Endothelial cell of umbilical vein (primary cell): ENCODE data around the gene GAPDHS. TPM values are rescaled to one million over a fixed set of nuclear protein-coding genes. Genes with fewer than 3 reads are reported as not detected.

Experiments used
- BruUV-seq: library from RNA; stranded (reverse); fragments of 400-500 nt; replicated peaks from 2 replicates; lab custom pipeline; 2021; lab: Mats Ljungman, UMichigan
- CTCF ChIA-PET: fragments of 300-600, 350-600 bp; sonication (Branson Sonifier 250); formaldehyde crosslinking; loops from one replicate; lab custom pipeline; 2021; ENCODE audit warnings: antibody characterized with exemption, inconsistent platforms; lab: Charles Lee
- POLR2A ChIA-PET: fragments of 300-600, 350-600 bp; sonication (Branson Sonifier 250); formaldehyde crosslinking; loops from one replicate; lab custom pipeline; 2021; ENCODE audit warnings: antibody characterized with exemption, inconsistent platforms; lab: Charles Lee
- DNase-seq: peaks from one replicate; pipeline ENCODE4 v3.0.0-alpha.2; 2011; ENCODE audit warnings: low read depth, low spot score
- FAIRE-seq: peaks from 2 replicates; lab custom pipeline; 2011; peaks lifted over from hg19 to GRCh38; lab: Jason Lieb, UNC
- H2AFZ ChIP-seq: 2 replicates; pipeline ENCODE4 v1.6.0; 2012; ENCODE audit warnings: low read depth, low read length, control low read depth, inconsistent platforms
- H3K27ac ChIP-seq: 2 replicates; pipeline ENCODE4 v1.5.1; 2011; ENCODE audit warnings: low read depth, mild to moderate bottlenecking, control low read depth, low read length, moderate library complexity; ENCODE audit not compliant: insufficient read depth
- H3K27me3 ChIP-seq, 2 experiments: 2 replicates each; pipeline versions ENCODE4 v1.6.0 to v1.6.1; 2011; ENCODE audit warnings: low read length in 2 of 2, mixed read lengths in 1 of 2; ENCODE audit not compliant: control insufficient read depth in 2 of 2, insufficient read depth in 2 of 2
- H3K36me3 ChIP-seq, 2 experiments: 2 replicates in 1 of 2; 3 replicates in 1 of 2; pipeline ENCODE4 v1.5.1; 2011; ENCODE audit warnings: low read length in 2 of 2, mild to moderate bottlenecking in 1 of 2, moderate library complexity in 1 of 2; ENCODE audit not compliant: control insufficient read depth in 2 of 2, insufficient read depth in 2 of 2; ENCODE audit errors: extremely low read depth in 1 of 2
- H3K4me1 ChIP-seq: 3 replicates; pipeline ENCODE4 v1.5.1; 2011; ENCODE audit warnings: mild to moderate bottlenecking, low read length; ENCODE audit not compliant: control insufficient read depth, insufficient read depth; ENCODE audit errors: extremely low read depth
- H3K4me2 ChIP-seq: 2 replicates; pipeline ENCODE4 v1.6.1; 2011; ENCODE audit warnings: low read length, control low read depth, mixed read lengths; ENCODE audit not compliant: insufficient read depth
- H3K4me3 ChIP-seq, 3 experiments: fragments of 200-600 bp in 1 of 3; sonication (generic), shearing (Covaris generic) in 1 of 3; replicated peaks in 1 of 3; 2 replicates each; pipeline ENCODE4 v1.5.1; 2011 to 2016; ENCODE audit warnings: control low read depth in 3 of 3, low read length in 3 of 3, mild to moderate bottlenecking in 2 of 3, inconsistent platforms in 1 of 3, low read depth in 1 of 3, moderate library complexity in 1 of 3; ENCODE audit not compliant: insufficient read depth in 1 of 3
- H3K79me2 ChIP-seq: 2 replicates; pipeline ENCODE4 v1.6.0; 2012; ENCODE audit warnings: low read length, inconsistent platforms; ENCODE audit not compliant: control insufficient read depth, insufficient read depth
- H3K9ac ChIP-seq: replicated peaks from 2 replicates; pipeline ENCODE3; 2011; ENCODE audit warnings: low read length, control low read depth; ENCODE audit not compliant: insufficient read depth; ENCODE audit errors: extremely low read depth
- H3K9me1 ChIP-seq: replicated peaks from 3 replicates; pipeline ENCODE4 v1.6.0; 2011; ENCODE audit warnings: mild to moderate bottlenecking, low read length; ENCODE audit not compliant: control insufficient read depth, insufficient read depth; ENCODE audit errors: extremely low read depth
- H3K9me3 ChIP-seq: replicated peaks from 2 replicates; pipeline ENCODE4 v1.5.1; 2012; ENCODE audit warnings: low read length, inconsistent platforms; ENCODE audit not compliant: control insufficient read depth, insufficient read depth
- H4K20me1 ChIP-seq: replicated peaks from 2 replicates; pipeline ENCODE3; 2011; ENCODE audit warnings: mild to moderate bottlenecking, low read length; ENCODE audit not compliant: control insufficient read depth, insufficient read depth; ENCODE audit errors: extremely low read depth
- CTCF ChIP-seq, 2 donors: IDR thresholded peaks; 1 replicate in 1 of 2; 2 replicates in 1 of 2; pipeline ENCODE4 v1.5.1; 2011; ENCODE audit warnings: low read length in 2 of 2, mild to moderate bottlenecking in 2 of 2, moderate library complexity in 2 of 2, control low read depth in 1 of 2, inconsistent platforms in 1 of 2, low read depth in 1 of 2; ENCODE audit not compliant: insufficient read depth in 1 of 2; ENCODE audit errors: extremely low read depth in 1 of 2
- EZH2 ChIP-seq: IDR thresholded peaks from 2 replicates; pipeline ENCODE4 v1.6.1; 2012; ENCODE audit warnings: borderline replicate concordance, low read depth, mild to moderate bottlenecking, moderate library complexity, low read length, inconsistent platforms; ENCODE audit not compliant: severe bottlenecking
- FOS ChIP-seq: IDR thresholded peaks from 2 replicates; pipeline ENCODE4 v1.6.1; 2011; ENCODE audit warnings: mild to moderate bottlenecking, low read length, moderate library complexity, borderline replicate concordance; ENCODE audit not compliant: insufficient read depth
- GATA2 ChIP-seq: IDR thresholded peaks from 2 replicates; pipeline ENCODE4 v1.7.0; 2011; ENCODE audit warnings: low read depth, mild to moderate bottlenecking, moderate library complexity, mixed read lengths, low read length; ENCODE audit not compliant: insufficient read length, insufficient read depth
- JUN ChIP-seq: IDR thresholded peaks from 2 replicates; pipeline ENCODE4 v1.6.1; 2011; ENCODE audit warnings: borderline replicate concordance, low read depth; ENCODE audit not compliant: insufficient read length, insufficient read depth
- MAX ChIP-seq: IDR thresholded peaks from 2 replicates; pipeline ENCODE4 v1.6.1; 2011; ENCODE audit not compliant: insufficient read depth, insufficient read length
- MYC ChIP-seq: IDR thresholded peaks from one replicate; pipeline ENCODE4 v1.6.1; 2011; ENCODE audit warnings: mild to moderate bottlenecking, low read depth, low read length
- POLR2A ChIP-seq: IDR thresholded peaks from 2 replicates; pipeline ENCODE4 v1.6.1; 2012; ENCODE audit warnings: low read depth, mild to moderate bottlenecking, control low read depth, low read length
- dilution Hi-C: fragments of 300-500 bp; cut with MboI; formaldehyde crosslinking; loops from one replicate; pipeline ENCODE4 v1.15.0; 2019; ENCODE audit warnings: low sequenced_read_pairs; ENCODE audit not compliant: extremely low pct_ligation_motif_present
- intact Hi-C: fragments of 100-400 bp; cut with micrococcal nuclease; formaldehyde crosslinking; loops from one replicate; pipeline ENCODE4 v1.10.0; 2022
- polyA plus RNA-seq, 4 experiments: library from polyadenylated mRNA; depleted of rRNA in 3 of 4; stranded (reverse) in 3 of 4; unstranded in 1 of 4; fragments of >200 nt; gene quantifications; 2 replicates each; pipeline versions ENCODE4 v1.2.1 to v1.2.3, GENCODE V29; 2011 to 2012; ENCODE audit warnings: missing spikeins in 1 of 4
- total RNA-seq: library from RNA; stranded (reverse); gene quantifications from 2 replicates; pipeline ENCODE4 v1.2.3, GENCODE V29; 2021

Gene GAPDHS
- total and polyA plus RNA-seq, 2 donors (not counting 3 experiments of a cell fraction or from before 2014, with no cell fraction given), result not detected

- intact Hi-C loops, result no loop called here
Observed at GRCh38 chr19:35529241-35530218, 3.7 kb upstream of the GAPDHS start.

More at GRCh38 chr19:35529241-35530218, 3.7 kb upstream of the GAPDHS start:
- Histone ChIP-seq H3K9me3 (no peaks in the 10 kb centered on the region), H4K20me1 (no peaks in the 10 kb centered on the region), H3K4me1 (no peaks in the 10 kb centered on the region), H3K27me3 (peaks cover 12 to 15% of the 10 kb centered on the region in 2 experiments), H3K4me3 (no peak overlapping the region), H3K79me2 (no peaks in the 10 kb centered on the region), H3K9ac (no peak overlapping the region), H2AFZ (no peak overlapping the region), H3K27ac (no peak overlapping the region), H3K36me3 (no peaks in the 10 kb centered on the region), H3K9me1 (no peaks in the 10 kb centered on the region), H3K4me2 (no peak overlapping the region)
- BruUV-seq, result no TSS peak
- TF ChIP-seq GATA2 (no peak), EZH2 (no peak), FOS (no peak), CTCF (IDR thresholded peaks at IDR 0.05; ENCODE audit: extremely low read depth in 1 of 2, insufficient read depth in 1 of 2, low read depth in 1 of 2, low read length in 2 of 2) (no peak), POLR2A (no peak), JUN (no peak), MAX (no peak), MYC (no peak)
- no peak for FAIRE-seq
- dilution Hi-C loops, result no loop called here
- POLR2A ChIA-PET, result interaction anchor here (0.5 kb wide), 1 partner anchor 72 kb away, joined by 5 read pairs; no protein-coding TSS in a partner anchor
- DNase-seq, result no peak
- CTCF ChIA-PET, result no interaction called here
